ENCODE measurements around the gene DLG2. TPM values are rescaled to one million over a fixed set of nuclear protein-coding genes. Genes with fewer than 3 reads are reported as not detected.
"Not testable (repeated sequence)": the region's sequence is repeated elsewhere in the genome, so short reads cannot be mapped to it uniquely, and the experiment has no call there.

The DLG2 gene
- total RNA-seq, 2 experiments from 2014 or later = 1.3 to 1.7 TPM

- ChIA-PET CTCF (no interaction called here), POLR2A (no interaction called here)
- DNase-seq = no peak
- H3K9me3 Mint-ChIP-seq = no peaks in the 10 kb centered on the region
- peaks cover 11% of the 10 kb centered on the region for H3K27me3 Mint-ChIP-seq
- no peak overlapping the region for H3K4me3 Mint-ChIP-seq
- H3K36me3 Mint-ChIP-seq (ENCODE audit: low read depth) = no peaks in the 10 kb centered on the region
- no peaks in the 10 kb centered on the region for H3K4me1 Mint-ChIP-seq
- no peak overlapping the region for H3K27ac Mint-ChIP-seq
Measured at GRCh38 chr11:83471831-83472727, 2155.1 kb downstream of the DLG2 start.

- Mint-ChIP-seq H3K9me3 (no peaks in the 10 kb centered on the region), H3K27ac (no peak overlapping the region), H3K27me3 (peaks cover 8% of the 10 kb centered on the region), H3K4me1 (no peaks in the 10 kb centered on the region), H3K36me3 (ENCODE audit: low read depth) (no peaks in the 10 kb centered on the region), H3K4me3 (no peak overlapping the region)
- POLR2A ChIA-PET = no interaction called here
- DNase-seq = no peak
- CTCF ChIA-PET = no interaction called here
Measured at GRCh38 chr11:83467837-83468236, 2159.3 kb downstream of the DLG2 start.

DNA sequence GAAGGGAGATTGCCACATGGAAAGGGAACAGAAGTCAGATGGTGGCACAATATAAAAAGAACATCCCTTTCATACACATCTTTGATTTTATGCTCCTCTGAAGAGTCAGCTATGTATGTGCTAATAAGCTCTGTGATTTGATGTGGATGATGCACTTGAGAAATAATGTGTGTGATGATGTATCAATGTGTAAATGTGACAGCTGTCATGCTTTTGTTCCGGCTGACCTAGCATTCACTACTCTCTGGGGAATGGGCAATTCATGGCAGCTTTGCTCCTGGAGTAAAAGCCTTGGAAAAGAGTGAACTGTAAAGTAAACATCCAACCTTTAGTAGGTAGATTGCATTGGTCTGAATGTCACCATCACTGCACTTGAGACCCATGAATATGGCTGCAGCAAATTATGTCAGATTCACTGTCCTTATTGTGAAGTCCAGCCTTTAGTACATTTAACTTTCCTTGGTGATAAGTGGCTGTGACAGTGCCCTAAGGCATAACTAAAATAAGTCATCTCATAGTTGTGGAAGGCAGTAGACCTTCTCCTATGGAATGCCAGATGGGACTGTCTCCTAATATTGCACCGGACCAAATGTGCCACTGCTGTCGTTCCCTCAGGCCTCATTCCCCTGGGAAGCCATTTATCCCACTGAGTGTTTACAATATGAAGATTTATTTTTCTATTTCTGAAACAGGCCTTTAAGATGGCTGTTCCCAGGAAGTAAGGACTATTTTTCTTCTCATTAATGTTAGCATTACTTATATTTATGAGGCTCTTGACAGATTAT, 2162.8 kb downstream of the DLG2 start:
- ChIA-PET POLR2A (no interaction called here), CTCF (no interaction called here)
- Mint-ChIP-seq H3K27me3 (peaks cover 3% of the 10 kb centered on the region), H3K4me3 (no peak overlapping the region), H3K4me1 (no peaks in the 10 kb centered on the region), H3K36me3 (ENCODE audit: low read depth) (no peaks in the 10 kb centered on the region), H3K27ac (no peak overlapping the region), H3K9me3 (no peaks in the 10 kb centered on the region)
- no peak for DNase-seq

DNA sequence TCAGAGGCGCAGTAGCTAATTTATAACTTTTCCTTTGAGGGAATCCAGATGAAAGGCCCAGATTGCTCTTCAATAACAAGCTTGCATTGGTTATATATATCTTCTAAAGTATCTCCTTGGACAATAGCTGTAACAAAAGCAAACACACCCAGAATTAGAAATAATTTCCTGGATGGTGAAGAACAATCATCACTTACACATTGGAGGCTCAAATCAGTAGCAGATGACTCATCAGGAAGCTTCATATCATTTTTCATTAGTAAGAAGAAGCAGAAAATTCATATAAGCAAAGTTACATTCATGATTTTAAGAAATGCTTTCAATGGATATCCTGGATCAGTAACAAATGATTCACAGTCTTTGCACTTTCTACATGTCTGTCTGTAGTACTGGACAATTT, 2167.3 kb downstream of the DLG2 start:
- no peaks in the 10 kb centered on the region for H3K27me3 Mint-ChIP-seq
- no peak for DNase-seq
- CTCF ChIA-PET = no interaction called here
- no peaks in the 10 kb centered on the region for H3K4me1 Mint-ChIP-seq
- no peak overlapping the region for H3K27ac Mint-ChIP-seq
- H3K9me3 Mint-ChIP-seq = no peaks in the 10 kb centered on the region
- POLR2A ChIA-PET = no interaction called here
- H3K36me3 Mint-ChIP-seq (ENCODE audit: low read depth) = no peaks in the 10 kb centered on the region
- H3K4me3 Mint-ChIP-seq = no peak overlapping the region

DNA sequence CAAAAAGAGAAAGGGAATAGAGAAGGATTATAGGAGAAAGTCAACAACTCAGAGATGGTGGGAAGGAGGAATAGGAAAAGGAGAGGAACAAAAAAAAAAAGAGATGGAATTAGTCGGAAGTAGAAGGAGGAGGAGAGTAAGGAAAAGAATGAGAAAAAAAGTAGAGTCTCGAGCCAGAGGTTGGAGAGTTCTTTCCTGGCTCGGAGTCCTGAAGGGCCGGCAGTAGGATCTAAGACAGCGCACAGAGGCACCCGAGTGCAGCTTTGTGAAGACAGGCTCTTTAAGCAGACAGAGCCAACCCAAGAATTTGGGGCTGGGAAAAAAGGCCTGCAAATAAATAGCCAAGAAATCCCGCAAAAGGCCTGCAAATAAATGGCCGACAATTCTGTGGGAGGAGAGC, 2170.6 kb downstream of the DLG2 start:
- no peaks in the 10 kb centered on the region for H3K36me3 Mint-ChIP-seq (ENCODE audit: low read depth)
- H3K4me1 Mint-ChIP-seq = no peaks in the 10 kb centered on the region
- H3K4me3 Mint-ChIP-seq = no peak overlapping the region
- H3K27me3 Mint-ChIP-seq = no peaks in the 10 kb centered on the region
- H3K27ac Mint-ChIP-seq = no peak overlapping the region
- DNase-seq = no peak
- CTCF ChIA-PET = no interaction called here
- POLR2A ChIA-PET = no interaction called here
- H3K9me3 Mint-ChIP-seq = no peaks in the 10 kb centered on the region

DNA sequence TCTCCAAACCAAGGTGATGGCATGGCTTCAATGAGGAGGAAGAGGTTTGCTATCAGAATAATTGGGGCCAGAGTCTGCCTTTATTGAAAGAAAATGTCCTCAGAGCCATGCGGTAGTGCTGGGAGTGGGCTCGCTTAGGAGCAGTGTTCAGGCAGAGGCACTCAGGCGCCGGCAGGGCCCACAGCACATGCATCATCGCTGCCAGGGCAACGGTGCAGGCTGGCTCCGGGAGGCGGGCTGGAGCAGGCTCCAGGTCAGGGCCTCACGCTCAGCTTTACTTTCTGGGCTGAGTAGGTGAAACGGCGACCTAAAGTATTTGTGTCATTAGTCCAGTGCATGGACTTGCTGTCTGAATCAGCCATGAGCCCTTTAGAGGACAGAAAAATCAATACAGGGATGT, 2171.1 kb downstream of the DLG2 start:
- no peak overlapping the region for H3K4me3 Mint-ChIP-seq
- H3K27ac Mint-ChIP-seq = no peak overlapping the region
- no peaks in the 10 kb centered on the region for H3K4me1 Mint-ChIP-seq
- H3K36me3 Mint-ChIP-seq (ENCODE audit: low read depth) = no peaks in the 10 kb centered on the region
- H3K27me3 Mint-ChIP-seq = no peaks in the 10 kb centered on the region
- no peaks in the 10 kb centered on the region for H3K9me3 Mint-ChIP-seq
- ChIA-PET POLR2A (no interaction called here), CTCF (no interaction called here)
- DNase-seq = no peak

- POLR2A ChIA-PET = no interaction called here
- H3K4me1 Mint-ChIP-seq = no peaks in the 10 kb centered on the region
- no peaks in the 10 kb centered on the region for H3K9me3 Mint-ChIP-seq
- no peak for DNase-seq
- CTCF ChIA-PET = no interaction called here
- no peak overlapping the region for H3K27ac Mint-ChIP-seq
- H3K27me3 Mint-ChIP-seq = no peaks in the 10 kb centered on the region
- no peaks in the 10 kb centered on the region for H3K36me3 Mint-ChIP-seq (ENCODE audit: low read depth)
- no peak overlapping the region for H3K4me3 Mint-ChIP-seq
Measured at GRCh38 chr11:83455356-83455755, 2171.8 kb downstream of the DLG2 start.

GRCh38 chr11:83454674-83455073, 2172.5 kb downstream of the DLG2 start:
- CTCF ChIA-PET = no interaction called here
- H3K9me3 Mint-ChIP-seq = no peaks in the 10 kb centered on the region
- POLR2A ChIA-PET = no interaction called here
- no peaks in the 10 kb centered on the region for H3K27me3 Mint-ChIP-seq
- H3K27ac Mint-ChIP-seq = no peak overlapping the region
- no peak for DNase-seq
- no peaks in the 10 kb centered on the region for H3K36me3 Mint-ChIP-seq (ENCODE audit: low read depth)
- no peak overlapping the region for H3K4me3 Mint-ChIP-seq
- no peaks in the 10 kb centered on the region for H3K4me1 Mint-ChIP-seq

GRCh38 chr11:83449338-83449913, 2177.7 kb downstream of the DLG2 start:
- DNase-seq = no peak
- H3K27ac Mint-ChIP-seq = no peak overlapping the region
- CTCF ChIA-PET = interaction anchor here (0.5 kb wide), 1 partner anchor 553 kb away, joined by 5 read pairs; no protein-coding TSS in a partner anchor
- H3K9me3 Mint-ChIP-seq = no peaks in the 10 kb centered on the region
- H3K4me3 Mint-ChIP-seq = no peak overlapping the region
- H3K27me3 Mint-ChIP-seq = no peaks in the 10 kb centered on the region
- H3K36me3 Mint-ChIP-seq (ENCODE audit: low read depth) = no peaks in the 10 kb centered on the region
- POLR2A ChIA-PET = no interaction called here
- no peaks in the 10 kb centered on the region for H3K4me1 Mint-ChIP-seq

DNA sequence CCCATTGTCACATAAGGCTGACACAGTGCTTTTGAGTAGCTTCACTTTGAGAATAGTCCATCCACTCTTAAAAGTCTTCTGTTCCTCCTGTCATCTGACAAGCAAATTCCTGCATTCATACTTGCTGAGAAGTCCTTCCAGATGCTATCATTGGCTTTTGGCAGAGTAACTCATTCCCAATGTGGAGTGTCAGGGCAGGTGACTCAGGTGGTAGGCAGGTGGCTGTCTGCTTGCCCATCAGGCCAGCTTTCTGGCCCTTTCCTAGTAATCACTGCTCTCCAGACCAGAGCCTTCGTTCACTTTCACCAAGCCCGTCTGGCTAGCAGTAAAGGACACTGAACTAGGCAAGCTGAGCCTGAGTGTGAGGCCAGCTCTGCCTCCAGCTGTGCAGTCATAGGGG, 2178.5 kb downstream of the DLG2 start:
- H3K27ac Mint-ChIP-seq = no peak overlapping the region

GRCh38 chr11:83443880-83444279, 2183.3 kb downstream of the DLG2 start:
- CTCF ChIA-PET; DNase-seq; H3K4me1 Mint-ChIP-seq; H3K27ac Mint-ChIP-seq; H3K36me3 Mint-ChIP-seq (ENCODE audit: low read depth); H3K27me3 Mint-ChIP-seq; H3K9me3 Mint-ChIP-seq; POLR2A ChIA-PET; H3K4me3 Mint-ChIP-seq: not testable (repeated sequence)

More for the DNA sequence above, 2178.5 kb downstream of the DLG2 start:
- no peak for DNase-seq
- no peaks in the 10 kb centered on the region for H3K36me3 Mint-ChIP-seq (ENCODE audit: low read depth)
- no peaks in the 10 kb centered on the region for H3K4me1 Mint-ChIP-seq
- ChIA-PET CTCF (interaction anchor here (0.5 kb wide), 1 partner anchor 552 kb away, joined by 5 read pairs; no protein-coding TSS in a partner anchor), POLR2A (no interaction called here)
- no peaks in the 10 kb centered on the region for H3K27me3 Mint-ChIP-seq
- no peak overlapping the region for H3K4me3 Mint-ChIP-seq
- H3K9me3 Mint-ChIP-seq = no peaks in the 10 kb centered on the region

DNA sequence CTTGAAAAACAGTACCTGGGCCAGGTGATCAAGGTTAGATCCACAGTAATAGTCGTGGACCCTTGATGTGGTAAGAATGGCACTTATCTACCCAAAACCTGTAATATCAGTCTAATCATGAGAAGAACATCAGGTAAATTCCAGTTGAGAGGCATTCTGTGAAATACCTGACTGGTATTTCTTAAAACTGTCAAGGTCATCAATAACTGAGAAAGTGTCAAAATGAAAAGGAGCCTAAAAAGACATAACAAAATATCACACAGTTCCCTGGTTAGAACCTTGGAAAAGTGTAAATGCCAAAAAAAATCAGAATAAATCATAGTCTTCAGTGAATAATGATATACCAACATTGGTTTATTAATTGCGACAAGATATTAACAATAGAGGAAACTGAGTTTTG, 2185.5 kb downstream of the DLG2 start:
- H3K27ac Mint-ChIP-seq = no peak overlapping the region
- H3K4me3 Mint-ChIP-seq = no peak overlapping the region
- no peaks in the 10 kb centered on the region for H3K36me3 Mint-ChIP-seq (ENCODE audit: low read depth)
- POLR2A ChIA-PET = no interaction called here
- no peaks in the 10 kb centered on the region for H3K4me1 Mint-ChIP-seq
- no peak for DNase-seq
- no peaks in the 10 kb centered on the region for H3K27me3 Mint-ChIP-seq
- CTCF ChIA-PET = no interaction called here
- H3K9me3 Mint-ChIP-seq = no peaks in the 10 kb centered on the region

- H3K36me3 Mint-ChIP-seq (ENCODE audit: low read depth) = no peaks in the 10 kb centered on the region
- ChIA-PET POLR2A (no interaction called here), CTCF (no interaction called here)
- H3K27me3 Mint-ChIP-seq = no peaks in the 10 kb centered on the region
- H3K4me3 Mint-ChIP-seq = no peak overlapping the region
- no peak for DNase-seq
- H3K27ac Mint-ChIP-seq = no peak overlapping the region
- no peaks in the 10 kb centered on the region for H3K9me3 Mint-ChIP-seq
- no peaks in the 10 kb centered on the region for H3K4me1 Mint-ChIP-seq
Measured at GRCh38 chr11:83441171-83441570, 2186.0 kb downstream of the DLG2 start.

Measured in activated CD4-positive, alpha-beta memory T cell treated with anti-CD3 and anti-CD28 coated beads, Interleukin-2, amount 10 ng/mL, durations not matched to agents 7 days and 5 days (primary cell).